ENCODE data around the gene C5orf63. TPM values are rescaled to one million over a fixed set of nuclear protein-coding genes. Genes with fewer than 3 reads are reported as not detected.
A peak's percentile ranks its signal among the peaks of the same experiment; 100 is the strongest.

C5orf63 gene
- total RNA-seq, 4 donors from 2014 or later: 0.98 to 2.3 (median 1.6) TPM

- TF ChIP-seq CTCF (IDR thresholded peaks at IDR 0.05): no peak
- no peak for TF ChIP-seq POLR2A (IDR thresholded peaks at IDR 0.05; ENCODE audit: low read depth)
- TF ChIP-seq EP300 (IDR thresholded peaks at IDR 0.05): no peak
- TF ChIP-seq POLR2AphosphoS5 (IDR thresholded peaks at IDR 0.05): no peak
- H3K9me3 ChIP-seq: no peaks in the 10 kb centered on the region
- H3K36me3 ChIP-seq: no peaks in the 10 kb centered on the region
- no peaks in the 10 kb centered on the region for H3K4me1 ChIP-seq
- DNase-seq (ENCODE audit: extremely low spot score): no peak
- intact Hi-C loops (cut with DNase I): no loop called here
- peaks cover 0 to 11% (median 0%) of the 10 kb centered on the region in 4 donors for H3K27me3 ChIP-seq
- H3K4me3 ChIP-seq: no peak overlapping the region
- 81% methylated on average over 5 of the region's 5 CpGs for WGBS
- H3K27ac ChIP-seq (replicated peaks in 1 of 4): no peak overlapping the region
Observed at GRCh38 chr5:127085796-127086195, 12.5 kb upstream of the C5orf63 start.

- 64% methylated on average over 2 of the region's 2 CpGs for WGBS
- Histone ChIP-seq H3K4me1 (no peaks in the 10 kb centered on the region), H3K9me3 (no peaks in the 10 kb centered on the region), H3K36me3 (no peaks in the 10 kb centered on the region), H3K27me3 (peaks cover 0 to 11% (median 0%) of the 10 kb centered on the region in 4 donors), H3K27ac (replicated peaks in 1 of 4) (no peak overlapping the region), H3K4me3 (no peak overlapping the region)
- no peak for TF ChIP-seq EP300 (IDR thresholded peaks at IDR 0.05)
- peak; percentile 78 for DNase-seq (ENCODE audit: extremely low spot score)
- intact Hi-C loops (cut with DNase I): no loop called here
Observed at GRCh38 chr5:127085371-127085770, 12.1 kb upstream of the C5orf63 start.

- intact Hi-C loops (cut with DNase I): no loop called here
- Histone ChIP-seq H3K4me3 (no peak overlapping the region), H3K9me3 (no peaks in the 10 kb centered on the region), H3K27ac (replicated peaks in 1 of 4) (no peak overlapping the region), H3K27me3 (peaks cover 0 to 11% (median 0%) of the 10 kb centered on the region in 4 donors), H3K36me3 (no peaks in the 10 kb centered on the region), H3K4me1 (no peaks in the 10 kb centered on the region)
- TF ChIP-seq POLR2AphosphoS5 (IDR thresholded peaks at IDR 0.05) (no peak), EP300 (IDR thresholded peaks at IDR 0.05) (no peak), POLR2A (IDR thresholded peaks at IDR 0.05; ENCODE audit: low read depth) (no peak), CTCF (IDR thresholded peaks at IDR 0.05) (no peak)
- 86% methylated on average over 3 of the region's 3 CpGs for WGBS
- peak; percentile 60 for DNase-seq (ENCODE audit: extremely low spot score)
Observed at GRCh38 chr5:127084656-127085055, 11.4 kb upstream of the C5orf63 start.

GRCh38 chr5:127083711-127084110 is 10.4 kb upstream of the C5orf63 start:
- peak; percentile 17 for DNase-seq (ENCODE audit: extremely low spot score)
- TF ChIP-seq POLR2A (IDR thresholded peaks at IDR 0.05; ENCODE audit: low read depth): no peak
- TF ChIP-seq EP300 (IDR thresholded peaks at IDR 0.05): no peak
- no peak for TF ChIP-seq POLR2AphosphoS5 (IDR thresholded peaks at IDR 0.05)
- no peak for TF ChIP-seq CTCF (IDR thresholded peaks at IDR 0.05)
- intact Hi-C loops (cut with DNase I): no loop called here
- peaks cover 0 to 16% (median 0%) of the 10 kb centered on the region in 4 donors for H3K27me3 ChIP-seq
- no peaks in the 10 kb centered on the region for H3K9me3 ChIP-seq
- H3K36me3 ChIP-seq: no peaks in the 10 kb centered on the region
- no peaks in the 10 kb centered on the region for H3K4me1 ChIP-seq
- 88% methylated on average over 2 of the region's 2 CpGs for WGBS
- H3K27ac ChIP-seq (replicated peaks in 1 of 4): no peak overlapping the region
- H3K4me3 ChIP-seq: no peak overlapping the region

GRCh38 chr5:127079994-127080491 is 6.7 kb upstream of the C5orf63 start:
- no peaks in the 10 kb centered on the region for H3K9me3 ChIP-seq
- H3K27me3 ChIP-seq: peaks cover 0 to 13% (median 0%) of the 10 kb centered on the region in 4 donors
- 55% methylated on average over 9 of the region's 9 CpGs for WGBS
- TF ChIP-seq CTCF (IDR thresholded peaks at IDR 0.05): no peak
- TF ChIP-seq EP300 (IDR thresholded peaks at IDR 0.05): no peak
- TF ChIP-seq POLR2A (IDR thresholded peaks at IDR 0.05; ENCODE audit: low read depth): no peak
- no peak for TF ChIP-seq POLR2AphosphoS5 (IDR thresholded peaks at IDR 0.05)
- H3K4me3 ChIP-seq: no peak overlapping the region
- intact Hi-C loops (cut with DNase I): no loop called here
- DNase-seq (ENCODE audit: extremely low spot score): peak; percentile 81
- no peak overlapping the region for H3K27ac ChIP-seq (replicated peaks in 1 of 4)
- H3K4me1 ChIP-seq: no peaks in the 10 kb centered on the region
- no peaks in the 10 kb centered on the region for H3K36me3 ChIP-seq
